GM21423 (cell line): ENCODE measurements around the gene DNAJB9.

Source experiments
- ATAC-seq: cut with Tn5 transposase; IDR thresholded peaks from one replicate; pipeline ENCODE4 v1.9.1; 2021; ENCODE audit warnings: mild to moderate bottlenecking, moderate library complexity; ENCODE audit not compliant: unreplicated experiment

Gene DNAJB9

DNA sequence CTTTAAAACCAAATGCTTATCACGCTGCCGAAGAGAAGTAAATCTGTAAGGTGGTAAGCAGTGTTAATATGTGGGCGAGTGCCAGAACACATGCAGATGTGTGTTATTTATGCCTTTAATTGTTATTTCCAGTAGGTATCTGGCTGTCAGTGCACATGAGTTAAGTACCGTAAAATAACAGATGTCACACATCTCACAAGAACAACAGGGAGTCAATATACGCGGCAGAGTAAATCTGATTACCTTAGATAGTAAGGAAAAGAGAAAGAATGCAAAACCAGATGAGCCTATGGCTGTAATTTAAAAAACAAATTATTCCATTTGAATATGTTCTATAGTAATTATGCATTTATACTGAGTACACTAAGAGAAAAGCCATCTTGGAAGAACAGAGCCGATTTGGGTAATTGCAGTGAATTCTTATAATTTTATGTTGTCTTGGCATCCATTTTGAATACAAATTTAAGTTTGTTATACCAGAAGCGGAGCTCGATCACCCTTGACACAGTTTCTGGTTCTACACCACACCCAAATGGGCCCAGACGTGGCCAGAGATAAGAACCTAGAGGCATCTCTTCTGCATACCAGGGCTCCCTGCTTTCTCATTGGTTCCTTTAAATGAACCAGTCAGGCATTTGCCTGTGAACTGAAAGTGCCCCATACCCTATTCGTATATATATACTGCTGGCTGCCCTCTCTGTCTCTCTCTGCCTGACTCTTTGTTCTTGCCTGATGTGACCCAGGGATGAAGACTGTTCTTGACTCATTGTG is 34.8 kb downstream of the DNAJB9 start:
- ATAC-seq: no peak

DNA sequence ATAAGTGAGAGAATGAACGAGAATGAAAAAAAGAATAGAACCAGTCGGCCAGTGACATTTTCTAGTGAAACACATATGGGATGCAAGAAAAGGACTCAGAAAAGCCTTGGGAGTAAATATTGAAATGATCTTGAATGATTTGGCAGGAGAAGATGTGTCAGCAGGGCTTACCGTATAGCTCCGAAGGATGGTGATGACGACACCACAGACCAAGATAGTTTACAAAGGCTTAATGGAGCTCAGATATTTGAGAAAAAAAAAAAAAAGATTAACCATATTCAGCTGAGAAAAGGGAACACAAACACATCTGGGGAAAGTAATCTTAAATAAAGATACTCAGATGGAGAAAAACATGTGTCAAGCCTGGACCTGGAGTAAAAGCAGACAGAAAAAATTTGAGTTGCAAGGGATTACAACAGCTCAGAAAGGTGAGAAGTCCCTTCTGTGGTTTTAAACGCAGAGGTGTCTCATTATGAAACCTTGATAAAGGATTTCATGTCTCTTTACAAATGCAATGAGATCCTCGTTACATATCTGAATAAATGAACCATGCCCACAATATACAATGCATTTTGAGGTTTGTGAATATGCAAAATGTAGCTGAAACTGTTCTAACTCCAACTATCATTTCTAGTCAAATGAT is 36.0 kb downstream of the DNAJB9 start:
- ATAC-seq: no peak

DNA sequence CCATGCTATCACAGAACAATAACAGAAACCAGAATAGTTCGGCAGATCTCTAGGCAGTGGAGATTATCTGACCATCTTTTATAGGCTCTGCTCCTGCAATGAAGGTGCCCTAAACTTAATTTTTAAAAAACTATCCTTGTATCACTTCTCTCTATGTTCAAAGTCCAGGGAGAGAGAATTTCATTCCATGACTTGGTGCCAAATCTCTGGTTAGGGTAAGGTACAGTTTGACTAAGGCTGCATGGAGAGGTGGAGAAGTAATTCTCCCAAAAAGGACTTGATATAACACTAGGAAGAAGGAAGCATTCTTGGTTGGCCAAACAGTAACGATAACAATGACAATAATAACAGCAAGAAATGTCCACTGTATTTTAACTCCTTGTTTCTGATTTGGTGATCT is 40.0 kb downstream of the DNAJB9 start:
- ATAC-seq: no peak

DNA sequence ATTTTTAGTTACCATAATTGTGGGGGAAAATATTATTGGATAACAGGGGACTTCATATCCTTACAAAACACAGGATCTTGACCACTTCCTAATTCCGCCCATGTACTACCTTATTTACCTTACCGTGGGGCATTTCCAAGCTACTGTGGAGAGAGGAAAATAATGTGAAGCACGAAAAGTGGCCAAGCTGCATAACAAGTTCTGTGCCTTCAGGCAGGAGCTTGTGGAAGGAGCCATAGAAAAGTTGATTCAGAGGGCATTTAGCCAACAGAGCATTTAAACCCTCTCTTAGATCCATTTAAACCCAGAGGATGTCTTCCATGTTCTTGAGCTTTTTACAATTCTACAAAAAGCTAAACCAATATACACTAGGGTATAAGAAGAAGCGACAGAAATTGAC is 41.6 kb downstream of the DNAJB9 start:
- no peak for ATAC-seq

DNA sequence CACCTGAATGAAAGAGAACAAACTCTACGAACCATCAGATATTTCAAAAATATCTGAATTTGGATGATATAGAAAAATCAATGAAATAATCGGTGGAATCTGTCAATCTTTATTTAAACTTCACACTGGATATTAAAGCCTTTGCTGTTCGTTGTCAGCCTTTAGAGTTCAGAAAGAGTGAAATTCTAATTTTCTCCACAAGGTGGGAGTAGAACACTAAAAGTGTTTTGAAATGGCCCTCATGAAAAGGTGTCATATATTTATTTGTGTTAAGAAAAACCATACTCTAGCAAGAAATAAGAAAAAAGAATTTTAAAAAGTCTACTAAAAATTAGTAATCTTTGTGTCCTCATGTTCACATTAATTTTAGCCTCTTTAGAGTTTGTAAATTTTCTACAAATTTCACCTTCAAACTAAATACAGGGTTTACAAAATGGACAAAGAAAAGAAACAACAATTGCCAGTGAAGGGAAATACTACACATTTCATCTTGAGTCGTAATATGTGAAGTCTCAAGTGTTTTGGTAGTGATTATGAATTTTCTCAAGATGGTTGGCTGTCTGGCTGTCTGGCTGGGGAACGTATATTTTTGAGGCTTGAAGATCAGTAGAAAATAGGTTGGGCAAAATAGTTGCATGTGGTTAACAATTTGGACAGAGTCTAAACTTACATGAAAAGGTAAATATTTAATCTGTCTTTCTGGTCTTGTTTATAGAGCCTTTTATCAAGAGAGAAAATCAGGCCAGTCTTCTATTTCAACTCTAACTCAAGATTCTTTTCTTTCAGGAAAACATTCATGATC is 43.7 kb downstream of the DNAJB9 start:
- peak; percentile 64 for ATAC-seq

DNA sequence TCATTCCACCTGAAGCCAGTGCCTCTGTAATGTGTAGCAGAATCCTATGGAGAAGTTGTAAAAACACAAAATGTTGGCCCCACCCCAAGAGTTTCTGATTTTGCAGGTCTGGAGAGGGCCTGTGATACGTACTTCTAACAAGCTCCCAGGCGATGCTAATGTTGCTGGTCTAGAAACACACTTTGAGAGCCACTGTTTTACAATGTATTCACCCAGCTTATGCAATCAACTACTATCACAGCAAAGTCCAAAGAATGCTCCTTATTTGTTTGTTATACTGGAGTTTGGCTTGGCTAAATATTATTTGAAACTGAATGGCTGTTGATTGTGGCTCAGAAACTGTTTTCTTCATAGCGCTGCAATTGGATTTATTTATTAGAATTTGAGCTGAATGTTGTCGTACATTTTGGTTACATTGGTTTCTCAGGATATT is 44.3 kb downstream of the DNAJB9 start:
- no peak for ATAC-seq

DNA sequence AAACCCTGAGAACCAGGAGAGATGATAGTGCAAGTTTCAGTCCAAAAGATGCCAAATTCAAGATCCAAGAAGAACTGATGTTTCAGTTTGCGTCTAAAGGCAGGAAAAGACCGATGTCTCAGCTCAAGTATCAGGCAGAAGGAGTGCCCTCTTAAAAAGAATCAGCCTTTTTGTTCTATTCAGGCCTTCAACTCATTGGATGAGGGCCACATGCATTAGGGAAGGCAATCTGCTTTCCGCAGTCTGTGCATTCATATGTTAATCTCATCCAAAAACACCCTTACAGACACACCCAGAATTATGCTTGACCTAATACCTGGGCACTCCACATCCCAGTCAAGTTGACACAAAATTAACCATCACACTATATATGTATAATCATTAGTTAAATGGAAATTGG is 45.2 kb downstream of the DNAJB9 start:
- no peak for ATAC-seq

DNA sequence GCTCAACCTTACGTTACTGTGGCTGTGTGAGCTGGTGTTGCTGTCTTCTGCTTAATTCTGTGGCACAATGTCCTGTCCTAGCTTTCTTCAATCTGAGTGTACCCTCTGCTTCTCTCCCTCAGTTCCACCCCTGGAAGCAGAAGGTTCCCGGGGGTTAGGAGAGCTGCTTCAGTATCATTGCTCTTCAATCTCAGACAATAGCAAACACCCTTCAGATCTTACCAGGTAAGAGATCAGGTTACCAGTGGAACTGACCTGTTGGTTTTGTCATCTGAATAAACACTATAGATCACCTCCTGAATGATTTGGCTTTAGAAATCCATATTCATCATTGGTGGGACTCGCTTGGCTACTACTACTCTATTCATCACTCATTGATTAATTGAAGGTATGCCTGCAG is 48.4 kb downstream of the DNAJB9 start:
- no peak for ATAC-seq

DNA sequence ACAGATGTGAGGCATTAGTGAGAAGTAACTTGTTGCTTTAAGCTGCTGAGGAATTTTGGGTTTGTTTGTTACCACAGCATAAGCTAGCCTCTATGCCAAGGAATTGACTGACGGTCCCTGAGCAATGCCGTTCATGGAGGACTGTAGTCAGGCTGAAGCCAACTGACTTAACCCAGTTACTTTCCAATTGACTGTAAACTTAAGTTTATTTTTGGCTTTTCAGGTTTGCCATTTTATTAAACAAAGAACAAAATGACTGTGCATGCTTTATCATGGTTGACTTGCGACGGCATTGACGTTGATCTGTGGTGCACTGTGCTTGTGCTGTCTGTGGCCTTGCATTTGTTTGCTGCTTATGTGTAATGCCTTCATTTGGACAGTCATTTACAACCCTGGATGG is 53.5 kb downstream of the DNAJB9 start:
- ATAC-seq: no peak
